ENCODE data around the gene CCDC7. TPM values are rescaled to one million over a fixed set of nuclear protein-coding genes. Genes with fewer than 3 reads are reported as not detected.

The CCDC7 gene
- total RNA-seq, 1 experiment from 2014 or later: 6.0 TPM

DNA sequence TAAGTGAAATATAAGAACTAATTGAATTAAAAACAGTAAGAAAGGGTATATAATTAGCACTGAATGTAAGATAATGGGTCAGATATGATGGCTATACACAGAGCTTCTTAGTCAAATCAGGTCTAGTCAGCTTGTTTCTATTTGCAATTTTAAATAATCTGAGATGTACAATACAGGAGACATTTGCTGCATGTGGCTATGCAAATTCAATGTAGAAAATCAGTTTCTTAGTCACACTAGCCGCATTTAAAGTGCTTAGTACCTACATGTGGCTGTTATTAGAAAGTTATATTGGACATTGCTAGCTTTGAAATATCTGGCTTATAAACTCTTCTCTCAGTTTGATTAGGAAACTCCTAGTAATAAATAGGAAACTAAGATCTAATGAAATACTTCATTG, 25.3 kb downstream of the CCDC7 start:
- Histone ChIP-seq H3K36me3 (ENCODE audit: control insufficient read depth, insufficient read depth, low read length) (no peaks in the 10 kb centered on the region), H3K27me3 (ENCODE audit: control insufficient read depth, insufficient read depth, low read length) (no peaks in the 10 kb centered on the region), H3K9me3 (ENCODE audit: control insufficient read depth, insufficient read depth, low read depth, low read length) (no peaks in the 10 kb centered on the region), H3K27ac (ENCODE audit: low read length) (no peak overlapping the region), H3K4me1 (ENCODE audit: control insufficient read depth, insufficient read depth, low read length) (no peaks in the 10 kb centered on the region), H3K4me3 (ENCODE audit: low read depth in 2 of 2, low read length in 2 of 2) (no peak overlapping the region)
- POLR2A ChIA-PET: no interaction called here
- TF ChIP-seq, protein P1, sequence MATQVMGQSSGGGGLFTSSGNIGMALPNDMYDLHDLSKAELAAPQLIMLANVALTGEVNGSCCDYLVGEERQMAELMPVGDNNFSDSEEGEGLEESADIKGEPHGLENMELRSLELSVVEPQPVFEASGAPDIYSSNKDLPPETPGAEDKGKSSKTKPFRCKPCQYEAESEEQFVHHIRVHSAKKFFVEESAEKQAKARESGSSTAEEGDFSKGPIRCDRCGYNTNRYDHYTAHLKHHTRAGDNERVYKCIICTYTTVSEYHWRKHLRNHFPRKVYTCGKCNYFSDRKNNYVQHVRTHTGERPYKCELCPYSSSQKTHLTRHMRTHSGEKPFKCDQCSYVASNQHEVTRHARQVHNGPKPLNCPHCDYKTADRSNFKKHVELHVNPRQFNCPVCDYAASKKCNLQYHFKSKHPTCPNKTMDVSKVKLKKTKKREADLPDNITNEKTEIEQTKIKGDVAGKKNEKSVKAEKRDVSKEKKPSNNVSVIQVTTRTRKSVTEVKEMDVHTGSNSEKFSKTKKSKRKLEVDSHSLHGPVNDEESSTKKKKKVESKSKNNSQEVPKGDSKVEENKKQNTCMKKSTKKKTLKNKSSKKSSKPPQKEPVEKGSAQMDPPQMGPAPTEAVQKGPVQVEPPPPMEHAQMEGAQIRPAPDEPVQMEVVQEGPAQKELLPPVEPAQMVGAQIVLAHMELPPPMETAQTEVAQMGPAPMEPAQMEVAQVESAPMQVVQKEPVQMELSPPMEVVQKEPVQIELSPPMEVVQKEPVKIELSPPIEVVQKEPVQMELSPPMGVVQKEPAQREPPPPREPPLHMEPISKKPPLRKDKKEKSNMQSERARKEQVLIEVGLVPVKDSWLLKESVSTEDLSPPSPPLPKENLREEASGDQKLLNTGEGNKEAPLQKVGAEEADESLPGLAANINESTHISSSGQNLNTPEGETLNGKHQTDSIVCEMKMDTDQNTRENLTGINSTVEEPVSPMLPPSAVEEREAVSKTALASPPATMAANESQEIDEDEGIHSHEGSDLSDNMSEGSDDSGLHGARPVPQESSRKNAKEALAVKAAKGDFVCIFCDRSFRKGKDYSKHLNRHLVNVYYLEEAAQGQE (IDR thresholded peaks at IDR 0.05; ENCODE audit: insufficient read depth in 1 of 2, low read depth in 2 of 2, low read length in 1 of 2): no peak
- TF ChIP-seq POLR2AphosphoS5 (IDR thresholded peaks at IDR 0.05; ENCODE audit: low read depth, low read length): no peak
- no peak for TF ChIP-seq SIN3A (IDR thresholded peaks at IDR 0.05; ENCODE audit: borderline replicate concordance, insufficient read depth, low read depth, low read length)
- TF ChIP-seq, protein P2, sequence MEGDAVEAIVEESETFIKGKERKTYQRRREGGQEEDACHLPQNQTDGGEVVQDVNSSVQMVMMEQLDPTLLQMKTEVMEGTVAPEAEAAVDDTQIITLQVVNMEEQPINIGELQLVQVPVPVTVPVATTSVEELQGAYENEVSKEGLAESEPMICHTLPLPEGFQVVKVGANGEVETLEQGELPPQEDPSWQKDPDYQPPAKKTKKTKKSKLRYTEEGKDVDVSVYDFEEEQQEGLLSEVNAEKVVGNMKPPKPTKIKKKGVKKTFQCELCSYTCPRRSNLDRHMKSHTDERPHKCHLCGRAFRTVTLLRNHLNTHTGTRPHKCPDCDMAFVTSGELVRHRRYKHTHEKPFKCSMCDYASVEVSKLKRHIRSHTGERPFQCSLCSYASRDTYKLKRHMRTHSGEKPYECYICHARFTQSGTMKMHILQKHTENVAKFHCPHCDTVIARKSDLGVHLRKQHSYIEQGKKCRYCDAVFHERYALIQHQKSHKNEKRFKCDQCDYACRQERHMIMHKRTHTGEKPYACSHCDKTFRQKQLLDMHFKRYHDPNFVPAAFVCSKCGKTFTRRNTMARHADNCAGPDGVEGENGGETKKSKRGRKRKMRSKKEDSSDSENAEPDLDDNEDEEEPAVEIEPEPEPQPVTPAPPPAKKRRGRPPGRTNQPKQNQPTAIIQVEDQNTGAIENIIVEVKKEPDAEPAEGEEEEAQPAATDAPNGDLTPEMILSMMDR (IDR thresholded peaks at IDR 0.05): no peak
- TF ChIP-seq TCF7L2 (IDR thresholded peaks at IDR 0.05; ENCODE audit: low read depth, low read length): no peak
- no TSS peak for BruUV-seq (replicated peaks)
- CTCF ChIA-PET: no interaction called here
- DNase-seq (ENCODE audit: low read depth, low spot score) (no peak), ATAC-seq (no peak)
- in situ Hi-C loops (cut with HindIII; ENCODE audit: low pct_unique_long_range_greater_than_20kb, low sequenced_read_pairs) (no loop called here), intact Hi-C loops (cut with micrococcal nuclease; ENCODE audit: unreplicated experiment) (no loop called here)

DNA sequence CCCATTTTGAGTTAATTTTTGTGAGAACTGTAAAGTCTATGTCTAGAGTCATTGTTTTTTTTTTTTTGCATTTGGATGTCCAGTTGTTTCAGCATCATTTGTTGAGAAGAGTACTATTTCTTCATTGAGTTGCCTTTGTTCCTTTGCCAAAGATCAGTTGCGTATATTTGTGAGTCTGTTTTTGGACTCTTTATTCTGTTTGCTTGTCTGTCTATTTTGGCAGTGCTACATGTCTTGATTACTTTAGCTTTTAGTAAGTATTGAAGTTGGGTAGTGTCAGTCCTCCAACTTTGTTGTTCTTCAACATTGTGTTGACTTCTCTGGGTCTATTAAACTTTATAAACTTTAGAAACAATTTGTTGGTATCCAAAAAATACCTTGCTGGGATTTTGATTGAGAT, 31.6 kb downstream of the CCDC7 start:
- Histone ChIP-seq H3K27ac (ENCODE audit: low read length) (no peak overlapping the region), H3K9me3 (ENCODE audit: control insufficient read depth, insufficient read depth, low read depth, low read length) (0 out of 2 replicates have a peak, but pooled peaks cover 5% of the 10 kb centered on the region), H3K36me3 (ENCODE audit: control insufficient read depth, insufficient read depth, low read length) (no peaks in the 10 kb centered on the region), H3K4me3 (ENCODE audit: low read depth in 2 of 2, low read length in 2 of 2) (no peak overlapping the region), H3K27me3 (ENCODE audit: control insufficient read depth, insufficient read depth, low read length) (no peaks in the 10 kb centered on the region), H3K4me1 (ENCODE audit: control insufficient read depth, insufficient read depth, low read length) (no peaks in the 10 kb centered on the region)
- ATAC-seq (no peak), DNase-seq (ENCODE audit: low read depth, low spot score) (no peak)
- ChIA-PET POLR2A (no interaction called here), CTCF (no interaction called here)
- BruUV-seq (replicated peaks): no TSS peak
- TF ChIP-seq, protein P2 (IDR thresholded peaks at IDR 0.05): no peak
- TF ChIP-seq SIN3A (IDR thresholded peaks at IDR 0.05; ENCODE audit: borderline replicate concordance, insufficient read depth, low read depth, low read length): no peak
- TF ChIP-seq, protein P1 (IDR thresholded peaks at IDR 0.05; ENCODE audit: insufficient read depth in 1 of 2, low read depth in 2 of 2, low read length in 1 of 2): no peak
- no peak for TF ChIP-seq POLR2AphosphoS5 (IDR thresholded peaks at IDR 0.05; ENCODE audit: low read depth, low read length)
- TF ChIP-seq TCF7L2 (IDR thresholded peaks at IDR 0.05; ENCODE audit: low read depth, low read length): no peak
- in situ Hi-C loops (cut with HindIII; ENCODE audit: low pct_unique_long_range_greater_than_20kb, low sequenced_read_pairs): no loop called here
- intact Hi-C loops (cut with micrococcal nuclease; ENCODE audit: unreplicated experiment): no loop called here
